Erythroblast (primary cell): ENCODE data around the gene PROK1.

ENCODE experiments used
- GATA1 ChIP-seq: IDR thresholded peaks from 2 replicates; pipeline ENCODE4 v1.6.1; 2011; ENCODE audit warnings: low read depth, mild to moderate bottlenecking, control low read depth, low read length, moderate library complexity
- POLR2A ChIP-seq: IDR thresholded peaks from 2 replicates; pipeline ENCODE4 v1.6.1; 2011; ENCODE audit warnings: mild to moderate bottlenecking, low read length

DNA sequence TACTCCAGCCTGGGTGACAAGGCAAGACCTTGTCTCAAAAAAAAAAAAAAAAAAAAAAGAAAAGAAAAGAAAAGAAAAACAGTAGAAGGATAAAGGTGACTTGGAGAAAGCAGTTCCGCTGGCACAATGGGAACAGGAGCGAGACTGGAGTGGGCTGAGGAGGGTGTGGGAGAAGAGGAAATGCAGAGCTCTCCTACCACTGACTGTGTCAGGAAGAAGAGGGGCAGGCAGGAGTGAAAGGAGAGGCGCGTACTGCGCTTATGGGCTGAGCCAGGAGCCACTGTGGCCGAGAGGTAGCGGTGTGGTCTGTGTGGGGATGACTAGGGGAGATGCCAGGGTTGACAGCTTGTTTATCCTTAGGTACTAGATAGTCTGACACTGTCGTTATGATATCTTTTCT lies 6.4 kb upstream of the PROK1 start:
- TF ChIP-seq POLR2A (no peak), GATA1 (no peak)
